ENCODE measurements around the gene CFAP299.

- TF ChIP-seq EZH2 (IDR thresholded peaks at IDR 0.05; ENCODE audit: insufficient read depth, low read length) (no peak), CTCF (IDR thresholded peaks at IDR 0.05; ENCODE audit: insufficient read depth, low read depth, low read length) (no peak)
These were observed 4.5 kb downstream of the CFAP299 start for GRCh38 chr4:80340036-80340435.
